ENCODE measurements around the gene AMOTL1. TPM values are rescaled to one million over a fixed set of nuclear protein-coding genes. Genes with fewer than 3 reads are reported as not detected.
A peak's percentile ranks its signal among the peaks of the same experiment; 100 is the strongest.
"Not testable (repeated sequence)": the region's sequence is repeated elsewhere in the genome, so short reads cannot be mapped to it uniquely, and the experiment has no call there.

AMOTL1 gene
- total RNA-seq, 1 donor from 2014 or later = 35.9 TPM

GRCh38 chr11:94844031-94844430 lies 75.9 kb downstream of the AMOTL1 start:
- H3K36me3 Mint-ChIP-seq (ENCODE audit: low read depth, unreplicated experiment) = peaks cover 30% of the 10 kb centered on the region
- no peak for TF ChIP-seq CTCF (IDR thresholded peaks at IDR 0.05; ENCODE audit: unreplicated experiment)
- H3K27me3 Mint-ChIP-seq (ENCODE audit: unreplicated experiment) = no peaks in the 10 kb centered on the region
- no peak for DNase-seq (ENCODE audit: low spot score)
- H3K9me3 Mint-ChIP-seq (ENCODE audit: unreplicated experiment) = no peaks in the 10 kb centered on the region
- H3K4me1 Mint-ChIP-seq (ENCODE audit: unreplicated experiment) = peaks cover 24% of the 10 kb centered on the region
- no peak overlapping the region for H3K4me3 Mint-ChIP-seq (ENCODE audit: unreplicated experiment)
- H3K27ac Mint-ChIP-seq (ENCODE audit: unreplicated experiment) = no peak overlapping the region

GRCh38 chr11:94845622-94846021 lies 77.5 kb downstream of the AMOTL1 start:
- peaks cover 38% of the 10 kb centered on the region for H3K36me3 Mint-ChIP-seq (ENCODE audit: low read depth, unreplicated experiment)
- H3K4me1 Mint-ChIP-seq (ENCODE audit: unreplicated experiment) = peaks cover 24% of the 10 kb centered on the region
- H3K27me3 Mint-ChIP-seq (ENCODE audit: unreplicated experiment) = no peaks in the 10 kb centered on the region
- no peak overlapping the region for H3K27ac Mint-ChIP-seq (ENCODE audit: unreplicated experiment)
- no peaks in the 10 kb centered on the region for H3K9me3 Mint-ChIP-seq (ENCODE audit: unreplicated experiment)
- no peak for TF ChIP-seq CTCF (IDR thresholded peaks at IDR 0.05; ENCODE audit: unreplicated experiment)
- DNase-seq (ENCODE audit: low spot score) = no peak
- no peak overlapping the region for H3K4me3 Mint-ChIP-seq (ENCODE audit: unreplicated experiment)

GRCh38 chr11:94849839-94850238 lies 81.7 kb downstream of the AMOTL1 start:
- DNase-seq (ENCODE audit: low spot score) = no peak
- Mint-ChIP-seq H3K27me3 (ENCODE audit: unreplicated experiment) (peaks cover 3% of the 10 kb centered on the region), H3K4me1 (ENCODE audit: unreplicated experiment) (peaks cover 24% of the 10 kb centered on the region), H3K27ac (ENCODE audit: unreplicated experiment) (no peak overlapping the region), H3K36me3 (ENCODE audit: low read depth, unreplicated experiment) (peaks cover 43% of the 10 kb centered on the region), H3K4me3 (ENCODE audit: unreplicated experiment) (peak overlapping the region; percentile 10), H3K9me3 (ENCODE audit: unreplicated experiment) (no peaks in the 10 kb centered on the region)
- no peak for TF ChIP-seq CTCF (IDR thresholded peaks at IDR 0.05; ENCODE audit: unreplicated experiment)

- DNase-seq (ENCODE audit: low spot score) = no peak
- H3K27me3 Mint-ChIP-seq (ENCODE audit: unreplicated experiment) = peaks cover 3% of the 10 kb centered on the region
- H3K27ac Mint-ChIP-seq (ENCODE audit: unreplicated experiment) = no peak overlapping the region
- H3K9me3 Mint-ChIP-seq (ENCODE audit: unreplicated experiment) = no peaks in the 10 kb centered on the region
- peaks cover 19% of the 10 kb centered on the region for H3K4me1 Mint-ChIP-seq (ENCODE audit: unreplicated experiment)
- peaks cover 48% of the 10 kb centered on the region for H3K36me3 Mint-ChIP-seq (ENCODE audit: low read depth, unreplicated experiment)
- TF ChIP-seq CTCF (IDR thresholded peaks at IDR 0.05; ENCODE audit: unreplicated experiment) = no peak
- no peak overlapping the region for H3K4me3 Mint-ChIP-seq (ENCODE audit: unreplicated experiment)
These were observed 83.9 kb downstream of the AMOTL1 start for GRCh38 chr11:94851864-94852636.

GRCh38 chr11:94853288-94853687 lies 85.1 kb downstream of the AMOTL1 start:
- H3K36me3 Mint-ChIP-seq (ENCODE audit: low read depth, unreplicated experiment) = peaks cover 58% of the 10 kb centered on the region

More at GRCh38 chr11:94853288-94853687, 85.1 kb downstream of the AMOTL1 start:
- not testable (repeated sequence) for H3K9me3 Mint-ChIP-seq (ENCODE audit: unreplicated experiment); DNase-seq (ENCODE audit: low spot score); H3K27me3 Mint-ChIP-seq (ENCODE audit: unreplicated experiment); H3K4me1 Mint-ChIP-seq (ENCODE audit: unreplicated experiment); H3K27ac Mint-ChIP-seq (ENCODE audit: unreplicated experiment); H3K4me3 Mint-ChIP-seq (ENCODE audit: unreplicated experiment)
